TTC549 (cell line): Measurements from ENCODE around the gene USP33.
"Not testable (repeated sequence)": the region's sequence is repeated elsewhere in the genome, so short reads cannot be mapped to it uniquely, and the experiment has no call there.

ENCODE experiments used
- FAIRE-seq: peaks from 2 replicates; lab custom pipeline; 2012; peaks lifted over from hg19 to GRCh38; lab: Jason Lieb, UNC

USP33 gene

DNA sequence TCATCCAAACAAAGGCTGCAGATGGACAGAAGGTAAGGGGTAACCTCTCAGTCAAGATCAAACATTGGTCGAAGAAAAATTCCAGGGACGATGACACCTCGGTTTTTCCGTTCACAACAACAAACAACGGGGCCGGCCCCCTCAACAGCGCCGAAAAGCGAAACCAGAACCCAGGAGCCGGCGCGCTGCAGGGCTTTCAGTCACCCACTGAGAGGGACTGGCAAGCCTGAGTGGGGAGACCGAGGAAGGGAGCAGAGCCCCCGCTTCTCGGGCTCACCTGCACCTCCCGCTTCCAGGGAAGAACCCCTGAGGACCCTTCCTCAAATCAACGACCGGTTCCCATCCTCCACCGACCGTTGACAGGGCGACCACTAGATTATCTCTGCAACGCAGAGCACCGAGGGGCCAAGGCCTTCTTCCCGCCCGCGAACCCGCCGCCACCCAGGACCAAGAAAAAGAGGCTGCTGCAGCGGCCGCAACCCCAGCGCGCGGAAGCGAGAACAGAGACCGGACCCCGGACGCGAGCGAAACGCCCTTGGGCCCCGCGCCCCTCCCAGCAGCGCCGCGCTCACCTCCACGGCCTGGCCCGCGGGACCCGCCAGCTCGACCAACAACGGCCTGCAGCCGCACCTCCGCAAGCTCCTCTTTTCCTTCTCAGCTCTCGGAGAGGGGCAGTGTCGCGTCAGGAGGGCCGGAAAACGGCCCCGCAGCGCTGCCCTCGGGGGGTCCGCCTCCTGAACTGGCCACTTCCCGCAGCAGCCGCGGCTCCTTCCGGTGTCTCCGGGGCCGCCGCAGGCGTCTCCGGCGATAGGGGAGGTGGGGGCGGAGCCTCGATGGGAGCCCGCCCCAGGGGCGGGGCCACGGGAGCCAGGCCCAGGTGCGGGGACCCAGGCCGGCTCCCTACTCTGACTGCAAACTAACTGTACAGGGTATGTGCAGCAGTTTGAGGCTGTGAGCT lies at the start of gene USP33:
Gene USP33, minus strand, starts transcription at position 782 of the 958 bp plus-strand sequence. CDS start 18,155 bp downstream, outside the sequence.
- peak; percentile 5 for FAIRE-seq

- no peak for FAIRE-seq
Measured at GRCh38 chr1:77803371-77803770, 43.7 kb upstream of the USP33 start.

DNA sequence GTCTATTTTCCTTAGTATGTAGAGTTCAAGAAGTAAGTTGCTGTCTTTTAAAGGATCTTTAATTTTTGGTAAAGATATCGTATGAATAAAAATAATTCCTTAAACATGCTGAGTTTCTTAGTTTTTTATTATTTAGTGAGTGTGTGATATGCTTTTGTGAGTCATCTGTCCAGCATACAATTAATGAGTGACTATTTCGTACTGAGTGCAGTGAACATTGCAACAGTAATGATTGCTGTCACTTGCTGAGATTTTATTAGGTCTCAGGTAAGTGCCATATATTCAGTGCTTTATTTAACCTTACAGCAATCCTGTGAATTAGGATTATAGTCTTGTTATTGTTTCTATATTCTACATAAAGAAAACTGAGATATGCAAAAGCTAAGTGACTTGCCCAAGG lies 42.4 kb upstream of the USP33 start:
- no peak for FAIRE-seq

DNA sequence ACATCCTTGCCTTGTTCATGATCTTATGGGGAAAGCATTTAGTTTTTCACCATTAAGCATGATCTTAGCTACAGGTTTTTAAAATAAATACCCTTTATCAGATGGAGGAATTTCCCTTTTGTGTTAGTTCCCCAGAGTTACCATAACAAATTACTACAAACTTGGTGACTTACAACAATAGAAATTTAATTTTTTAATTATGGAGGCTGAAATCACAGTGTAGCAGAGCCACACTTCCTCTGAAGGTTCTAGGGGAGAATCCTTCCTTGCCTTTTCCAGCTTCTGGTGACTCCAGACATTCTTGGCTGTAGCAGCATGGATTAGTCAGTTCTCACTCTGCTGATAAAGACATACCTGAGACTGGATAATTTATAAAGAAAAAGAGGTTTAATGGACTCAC lies 38.3 kb upstream of the USP33 start:
- no peak for FAIRE-seq

DNA sequence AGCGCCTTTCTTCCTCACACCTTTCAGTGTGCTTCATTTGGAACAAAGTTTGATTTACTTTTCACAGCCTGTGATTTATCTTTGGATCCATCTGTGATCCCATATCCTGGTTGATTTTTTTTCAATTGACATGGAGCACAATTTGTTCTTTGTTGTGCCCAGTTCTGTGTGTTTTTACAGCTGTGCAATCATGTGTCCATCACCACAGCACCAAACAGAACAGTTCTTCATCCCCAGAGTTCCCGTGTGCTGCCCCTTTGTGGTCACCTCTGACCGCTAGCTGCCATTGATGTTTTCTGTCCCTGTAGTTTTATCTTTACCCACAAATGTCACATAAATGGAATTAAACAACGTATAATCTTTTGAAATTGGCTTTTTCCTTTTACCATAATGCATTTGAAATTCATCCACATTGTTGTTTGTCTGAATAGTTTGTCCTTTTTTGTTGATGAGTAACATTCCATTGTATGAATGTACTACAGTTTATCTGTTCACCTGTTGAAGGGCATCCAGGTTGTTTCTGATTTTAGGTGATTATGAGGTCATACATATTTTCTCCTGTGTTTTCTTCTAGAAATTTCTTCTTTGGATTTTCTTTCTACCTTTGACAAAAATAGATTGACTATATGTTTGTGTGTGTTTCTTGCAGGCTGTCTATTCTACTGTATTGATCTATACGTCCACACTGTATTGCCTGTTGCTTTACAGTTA lies 37.2 kb upstream of the USP33 start:
- FAIRE-seq, result no peak

- no peak for FAIRE-seq
Measured at GRCh38 chr1:77794550-77794949, 34.9 kb upstream of the USP33 start.

- FAIRE-seq, result not testable (repeated sequence)
Measured at GRCh38 chr1:77786093-77786741, 26.6 kb upstream of the USP33 start.

DNA sequence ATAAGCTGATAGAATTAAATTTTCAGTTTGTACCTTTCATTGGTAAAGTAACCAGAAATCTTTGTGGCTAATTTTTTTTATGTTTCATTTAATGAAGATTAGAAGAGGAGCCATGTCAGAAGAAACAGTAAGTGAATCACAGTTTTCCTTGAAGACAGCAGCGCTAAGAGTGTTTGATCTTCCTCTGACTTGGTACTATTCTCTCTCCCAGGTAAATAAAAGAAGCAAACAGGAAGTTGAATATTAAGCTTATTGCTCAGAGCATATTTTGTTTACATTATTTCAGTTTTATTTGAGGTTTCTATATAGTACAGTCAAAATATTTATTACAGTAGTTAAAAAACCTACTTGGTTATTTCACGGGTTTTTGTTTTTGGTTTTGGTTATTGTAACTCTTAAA lies 23.5 kb upstream of the USP33 start:
- no peak for FAIRE-seq

DNA sequence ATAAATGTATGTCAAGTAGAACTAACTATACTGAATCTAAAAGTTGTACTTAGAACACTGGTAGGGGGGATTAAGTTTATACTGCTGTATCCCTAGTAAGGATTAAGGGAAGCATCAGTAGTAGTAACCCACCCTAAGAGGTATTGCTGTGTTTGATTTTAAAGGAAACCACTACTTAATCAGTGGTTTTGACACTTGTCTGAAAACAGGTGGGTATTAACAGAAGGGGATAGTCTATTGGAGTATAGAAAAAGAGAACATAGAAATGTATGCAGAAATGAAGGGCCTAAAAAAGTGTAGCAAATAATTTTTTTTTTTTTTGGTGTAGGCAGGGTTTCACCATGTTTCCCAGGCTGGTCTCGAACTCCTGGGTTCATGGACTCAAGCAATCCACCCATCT lies 22.0 kb upstream of the USP33 start:
- FAIRE-seq, result no peak

GRCh38 chr1:77779529-77780281 lies 20.1 kb upstream of the USP33 start, which contains the start of gene MIGA1:
MIGA1 (plus strand) TSS chr1:77779649; CDS start chr1:77783253, 3,604 bp downstream.
- peak; percentile 92 for FAIRE-seq

DNA sequence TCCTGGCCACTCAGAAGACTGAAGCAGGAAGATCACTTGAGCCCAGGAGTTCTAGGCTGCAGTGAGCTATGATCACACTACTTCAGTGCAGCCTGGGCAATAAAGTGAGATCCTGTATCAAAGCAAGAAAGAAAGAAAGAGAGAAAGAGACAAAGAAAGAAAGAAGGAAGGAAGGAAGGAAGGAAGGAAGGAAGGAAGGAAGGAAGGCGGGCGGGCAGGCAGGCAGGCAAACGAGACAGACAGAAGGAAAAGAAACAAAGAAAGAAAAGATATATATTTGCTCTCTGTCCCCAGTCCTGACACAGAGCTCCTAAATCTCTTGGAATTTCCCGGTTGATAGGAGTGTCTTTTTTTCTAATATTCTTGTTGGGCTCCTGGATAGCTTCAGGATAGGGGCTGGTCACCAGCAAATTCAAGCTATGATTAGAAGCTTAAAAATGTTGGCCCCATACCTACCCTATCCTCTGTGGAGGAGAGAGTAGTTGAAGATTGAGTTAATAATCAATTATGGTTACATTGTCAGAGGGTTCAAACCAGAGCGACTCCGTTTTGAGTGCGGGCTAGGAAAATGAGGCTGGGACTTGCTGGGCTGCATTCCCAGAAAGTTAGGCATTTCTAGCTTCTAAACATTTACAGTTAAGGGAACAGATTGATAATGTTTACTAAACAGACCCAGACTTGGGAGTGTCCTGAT lies 16.5 kb upstream of the USP33 start:
- FAIRE-seq, result no peak

DNA sequence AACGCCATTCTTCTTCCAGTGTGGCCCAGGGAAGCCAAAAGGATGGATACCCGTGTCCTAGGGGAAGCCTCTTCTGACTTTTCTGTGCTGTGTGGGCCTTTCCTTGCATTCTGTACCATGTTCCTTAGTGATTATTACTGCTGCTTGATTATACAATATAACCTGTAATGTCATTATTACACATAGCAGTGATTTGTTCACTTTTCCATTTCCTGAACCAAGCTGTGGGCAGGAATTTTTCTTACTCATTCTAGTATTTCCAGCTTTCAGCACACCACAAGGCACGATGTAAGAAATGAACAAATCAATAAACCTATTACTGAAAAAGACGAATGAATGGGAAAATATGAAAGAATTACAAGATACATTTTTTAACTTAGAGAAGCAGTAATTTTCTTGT lies 8.4 kb upstream of the USP33 start:
- FAIRE-seq, result no peak

DNA sequence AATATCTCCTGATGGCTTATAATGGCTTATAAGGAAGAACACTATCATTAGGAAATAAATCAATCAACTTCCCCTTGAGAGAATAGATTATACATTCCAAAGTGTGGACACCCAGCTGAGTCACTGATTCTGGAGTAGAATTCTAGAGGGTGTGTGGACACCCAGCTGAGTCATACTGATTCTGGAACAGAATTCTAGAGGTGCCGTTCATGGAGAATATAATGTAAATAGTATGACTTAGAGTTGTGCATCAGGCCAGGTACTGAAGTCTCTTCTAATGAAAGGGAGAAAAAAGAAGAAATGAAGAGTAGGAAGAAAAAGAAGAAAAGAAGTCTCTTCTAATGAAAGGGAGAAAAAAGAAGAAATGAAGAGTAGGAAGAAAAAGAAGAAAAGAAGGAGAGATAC lies 2.4 kb upstream of the USP33 start:
- FAIRE-seq, result no peak

DNA sequence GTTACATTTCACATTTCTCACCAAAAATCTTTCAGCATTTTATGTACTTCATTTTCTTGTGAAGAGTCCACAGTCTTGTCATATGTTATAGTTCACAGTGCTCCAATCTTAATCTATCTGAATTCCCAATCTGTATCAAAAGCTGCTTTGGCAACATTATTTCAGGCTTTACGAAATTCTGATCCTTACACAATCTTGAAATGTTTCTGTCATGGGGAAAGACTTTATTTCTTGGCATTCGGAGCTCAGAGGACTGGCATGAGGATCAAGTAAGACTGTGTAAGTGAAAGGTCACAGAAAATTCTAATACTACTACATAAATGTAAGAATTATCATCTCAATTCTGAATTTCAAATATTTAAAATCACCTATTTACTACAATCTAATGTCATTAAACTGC lies 2.0 kb downstream of the USP33 start:
- FAIRE-seq, result no peak

DNA sequence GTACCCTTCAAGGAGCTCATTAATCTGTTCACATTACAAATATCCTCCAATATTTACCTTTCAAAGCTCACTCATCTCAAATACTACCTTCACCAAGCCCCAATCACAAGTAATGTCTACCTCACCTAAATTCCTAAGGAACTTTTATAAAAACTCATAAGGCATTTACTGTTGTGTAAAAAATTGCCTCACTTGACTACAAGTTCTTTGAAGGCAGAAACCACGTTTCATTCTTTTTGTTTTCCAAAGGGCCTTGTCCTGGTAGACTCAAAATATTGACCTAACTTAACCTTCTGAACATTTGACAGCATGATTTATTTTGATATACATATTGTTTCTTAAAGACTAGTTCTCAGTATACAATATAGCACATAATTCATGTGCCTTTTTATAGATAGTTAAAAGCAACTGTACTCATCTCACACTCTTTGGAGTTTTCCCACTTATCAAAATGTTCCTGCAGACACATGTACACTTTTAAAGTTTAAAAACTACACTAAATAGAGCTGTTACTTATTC lies 2.5 kb downstream of the USP33 start:
- no peak for FAIRE-seq

DNA sequence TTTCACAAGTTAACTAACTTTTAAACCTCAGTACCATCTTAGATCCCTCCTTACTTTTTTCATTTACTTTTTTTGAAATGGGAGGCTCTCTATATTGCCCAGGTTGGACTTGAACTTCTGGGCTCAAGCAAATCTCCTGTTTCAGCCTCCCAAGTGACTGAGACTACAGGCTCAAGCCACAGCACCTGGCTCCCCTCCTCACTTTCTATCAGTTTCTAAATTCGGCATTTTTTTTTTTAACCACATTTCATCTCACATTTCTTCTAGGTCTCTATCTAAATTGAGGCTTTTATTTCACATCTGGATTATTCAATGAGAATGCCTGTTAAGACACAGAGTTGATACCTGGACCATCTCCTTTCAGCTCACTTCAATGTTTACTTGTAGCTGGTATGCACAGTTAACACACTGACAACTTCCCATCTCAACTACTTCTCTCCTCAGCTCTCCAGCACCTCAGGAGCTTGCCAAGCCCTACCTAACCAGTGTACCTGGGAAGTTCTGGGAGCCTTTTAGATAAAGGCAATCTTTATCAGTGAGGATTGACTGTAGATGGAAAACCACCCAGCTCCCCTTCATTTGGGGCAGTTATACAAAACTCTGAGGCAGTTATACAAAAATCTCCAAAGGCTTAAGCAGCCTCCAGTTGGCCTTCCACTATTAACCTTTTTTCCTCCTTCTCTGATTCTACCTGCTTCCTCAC lies 3.4 kb downstream of the USP33 start:
- FAIRE-seq, result no peak

- FAIRE-seq, result not testable (repeated sequence)
Measured at GRCh38 chr1:77749489-77749888, 10.2 kb downstream of the USP33 start.

DNA sequence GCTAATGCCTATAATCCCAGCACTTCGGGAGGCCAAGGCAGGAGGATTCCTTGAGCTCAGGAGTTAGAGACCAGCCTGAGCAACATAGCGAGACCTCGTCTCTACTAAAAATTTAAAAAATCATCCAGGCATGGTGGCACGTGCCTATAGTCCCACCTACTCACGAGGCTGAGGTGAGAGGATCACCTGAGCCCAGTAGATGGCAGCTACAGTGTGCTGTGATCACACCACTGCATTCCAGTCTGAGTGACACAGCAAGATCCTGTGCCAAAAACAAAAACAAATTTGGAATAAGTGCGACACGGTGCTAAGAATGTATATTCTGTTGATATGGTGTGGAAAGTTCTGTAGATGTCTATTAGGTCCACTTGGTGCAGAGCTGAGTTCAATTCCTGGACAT lies 15.1 kb downstream of the USP33 start:
- no peak for FAIRE-seq

DNA sequence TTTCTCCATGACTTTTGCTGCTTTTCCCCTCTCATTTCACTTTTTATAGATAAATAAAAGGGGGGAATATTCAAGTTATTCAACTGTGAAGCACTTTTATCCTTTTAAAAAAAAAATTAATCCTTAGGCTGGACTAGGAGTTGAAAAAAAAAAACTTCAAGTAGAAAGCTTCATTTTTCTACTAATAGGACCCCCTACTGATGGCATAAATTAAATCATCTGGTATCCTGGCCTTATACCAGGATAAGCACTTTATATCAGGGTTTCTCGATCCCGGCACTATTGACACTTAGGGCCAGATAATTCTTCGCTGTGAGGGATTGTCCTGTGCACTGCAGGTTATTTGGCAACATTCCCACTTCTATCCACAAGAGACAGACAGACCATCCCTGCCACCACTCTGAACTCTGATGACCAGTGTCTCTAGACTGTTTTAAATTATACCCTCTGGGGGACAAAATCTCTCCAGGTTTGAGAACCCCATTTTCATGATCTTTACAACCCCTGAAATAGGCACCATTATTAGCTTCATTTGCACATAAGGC lies 17.6 kb downstream of the USP33 start:
- no peak for FAIRE-seq

GRCh38 chr1:77741316-77741715 lies 18.3 kb downstream of the USP33 start:
- no peak for FAIRE-seq
